Lung (tissue), 12 donors: ENCODE data around the gene DHRS1. TPM values are rescaled to one million over a fixed set of nuclear protein-coding genes. Genes with fewer than 3 reads are reported as not detected.

ENCODE experiments used
- ATAC-seq: fragments of 200-7000 bp; cut with Tn5 transposase; one replicate; pipeline ENCODE4 v1.9.1; 2020; ENCODE audit warnings: moderate number of reproducible peaks; ENCODE audit not compliant: insufficient read depth, low FRiP score
- DNase-seq, 3 donors: peaks; one replicate each; pipeline ENCODE4 v3.0.0-alpha.2; 2013 to 2017
- H3K27ac ChIP-seq, 2 donors: one replicate each; pipeline ENCODE4 v1.5.1; 2013; ENCODE audit warnings: mild to moderate bottlenecking in 2 of 2, moderate library complexity in 2 of 2, control low read depth in 1 of 2, inconsistent platforms in 1 of 2, low read depth in 1 of 2, low read length in 1 of 2
- H3K27me3 ChIP-seq, 3 donors: one replicate each; pipeline ENCODE4 v1.5.1; 2013; ENCODE audit warnings: low read length in 2 of 3; ENCODE audit not compliant: control insufficient read depth in 3 of 3, insufficient read depth in 3 of 3
- H3K36me3 ChIP-seq, 4 donors: one replicate each; pipeline ENCODE4 v1.5.1; 2013; ENCODE audit warnings: low read length in 4 of 4, mild to moderate bottlenecking in 1 of 4, moderate library complexity in 1 of 4; ENCODE audit not compliant: control insufficient read depth in 4 of 4, insufficient read depth in 4 of 4
- H3K4me1 ChIP-seq, 5 donors: one replicate each; pipeline ENCODE4 v1.5.1; 2013; ENCODE audit warnings: low read length in 5 of 5, mild to moderate bottlenecking in 2 of 5, moderate library complexity in 1 of 5; ENCODE audit not compliant: control insufficient read depth in 5 of 5, insufficient read depth in 5 of 5
- H3K4me3 ChIP-seq: one replicate; pipeline ENCODE4 v1.5.1; 2013; ENCODE audit warnings: mild to moderate bottlenecking, control low read depth, moderate library complexity
- H3K9ac ChIP-seq, 2 donors: one replicate each; pipeline ENCODE4 v1.5.1; 2013; ENCODE audit warnings: low read length in 2 of 2, control low read depth in 1 of 2; ENCODE audit not compliant: insufficient read depth in 1 of 2
- H3K9me3 ChIP-seq, 4 donors: one replicate each; pipeline ENCODE4 v1.5.1; 2013; ENCODE audit warnings: low read length in 3 of 4, mild to moderate bottlenecking in 1 of 4, moderate library complexity in 1 of 4; ENCODE audit not compliant: control insufficient read depth in 4 of 4, insufficient read depth in 3 of 4
- WGBS, 2 donors: extraction: QIAGEN DNeasy Blood & Tissue Kit; methylation state at CpG; one replicate each; pipeline ENCODE4 v1.1.7; 2013; 5-methylcytosine and 5-hydroxymethylcytosine counted together
- polyA plus RNA-seq, 2 donors: library from polyadenylated mRNA; stranded (reverse); fragments of 200-250 nt; gene quantifications; one replicate each; pipeline ENCODE4 v1.2.1, GENCODE V29; 2013
- total RNA-seq, 2 donors: library from RNA; depleted of rRNA in 1 of 2; stranded (reverse); fragments of >200 nt in 1 of 2; gene quantifications; one replicate each; pipeline ENCODE4 v1.2.1, GENCODE V29; 2014 to 2021
- TF ChIP-seq, protein P1 (sequence below): IDR thresholded peaks from 2 replicates; pipeline ENCODE4 v1.5.1; 2012; ENCODE audit warnings: mild to moderate bottlenecking; ENCODE audit errors: control extremely low read depth, extremely low read depth
- donor health status: control.
- donor health status: control.
- donor health status: Bipolar disorder and iron deficiency.
- donor health status: healthy.
- donor health status: DM: yes; HTN: yes; CAD: no.

Gene DHRS1
- total and polyA plus RNA-seq, 4 donors, result 20.6 to 27.8 (median 22.4) TPM

GRCh38 chr14:24307156-24307574 is 7.6 kb upstream of the DHRS1 start:
- no peaks in the 10 kb centered on the region for H3K9me3 ChIP-seq
- H3K4me1 ChIP-seq, result peaks cover 4 to 23% (median 9%) of the 10 kb centered on the region in 5 donors
- ATAC-seq (no peak), DNase-seq (no peak)
- H3K27me3 ChIP-seq, result no peaks in the 10 kb centered on the region
- no peak overlapping the region for H3K27ac ChIP-seq
- TF ChIP-seq, protein P1, sequence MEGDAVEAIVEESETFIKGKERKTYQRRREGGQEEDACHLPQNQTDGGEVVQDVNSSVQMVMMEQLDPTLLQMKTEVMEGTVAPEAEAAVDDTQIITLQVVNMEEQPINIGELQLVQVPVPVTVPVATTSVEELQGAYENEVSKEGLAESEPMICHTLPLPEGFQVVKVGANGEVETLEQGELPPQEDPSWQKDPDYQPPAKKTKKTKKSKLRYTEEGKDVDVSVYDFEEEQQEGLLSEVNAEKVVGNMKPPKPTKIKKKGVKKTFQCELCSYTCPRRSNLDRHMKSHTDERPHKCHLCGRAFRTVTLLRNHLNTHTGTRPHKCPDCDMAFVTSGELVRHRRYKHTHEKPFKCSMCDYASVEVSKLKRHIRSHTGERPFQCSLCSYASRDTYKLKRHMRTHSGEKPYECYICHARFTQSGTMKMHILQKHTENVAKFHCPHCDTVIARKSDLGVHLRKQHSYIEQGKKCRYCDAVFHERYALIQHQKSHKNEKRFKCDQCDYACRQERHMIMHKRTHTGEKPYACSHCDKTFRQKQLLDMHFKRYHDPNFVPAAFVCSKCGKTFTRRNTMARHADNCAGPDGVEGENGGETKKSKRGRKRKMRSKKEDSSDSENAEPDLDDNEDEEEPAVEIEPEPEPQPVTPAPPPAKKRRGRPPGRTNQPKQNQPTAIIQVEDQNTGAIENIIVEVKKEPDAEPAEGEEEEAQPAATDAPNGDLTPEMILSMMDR, result no peak
- no peak overlapping the region for H3K4me3 ChIP-seq
- H3K36me3 ChIP-seq, result peaks cover 11 to 50% (median 43%) of the 10 kb centered on the region in 4 donors
- WGBS, 2 donors, result 85 to 87% methylated on average over 11 of the region's 11 CpGs
- H3K9ac ChIP-seq, result no peak overlapping the region

DNA sequence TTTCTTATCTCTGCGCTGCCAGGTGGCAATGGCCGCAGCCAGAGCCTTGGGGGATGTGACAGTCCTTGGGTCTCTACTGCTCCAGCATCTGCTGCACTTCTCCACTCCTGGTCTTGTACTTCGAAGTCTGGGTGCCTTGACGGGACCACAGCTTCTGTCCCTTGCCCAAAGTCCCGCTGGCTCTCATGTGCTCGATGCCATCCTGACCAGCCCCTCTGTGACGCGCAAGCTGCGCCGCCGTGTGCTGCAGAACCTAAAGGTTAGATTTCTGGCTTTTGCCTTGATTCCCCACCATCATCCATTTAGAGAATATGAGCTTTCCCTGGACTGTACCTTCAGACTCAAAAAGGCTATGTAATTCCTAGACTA is 4.4 kb upstream of the DHRS1 start:
- Histone ChIP-seq H3K27ac (no peak overlapping the region), H3K9ac (no peak overlapping the region), H3K27me3 (no peaks in the 10 kb centered on the region), H3K36me3 (peaks cover 11 to 56% (median 50%) of the 10 kb centered on the region in 4 donors), H3K9me3 (no peaks in the 10 kb centered on the region), H3K4me3 (no peak overlapping the region), H3K4me1 (peaks cover 0 to 15% (median 10%) of the 10 kb centered on the region in 5 donors)
- WGBS, 2 donors, result 98% methylated on average over 11 of the region's 11 CpGs
- ATAC-seq (no peak), DNase-seq (no peak)
- TF ChIP-seq, protein P1, result no peak

- Histone ChIP-seq H3K4me3 (peak overlapping the region; percentile 80), H3K9me3 (no peaks in the 10 kb centered on the region), H3K27me3 (no peaks in the 10 kb centered on the region), H3K4me1 (peaks cover 2 to 19% (median 13%) of the 10 kb centered on the region in 5 donors), H3K36me3 (peaks cover 8 to 48% (median 40%) of the 10 kb centered on the region in 4 donors), H3K27ac (peak overlapping the region; percentile 76 to 88), H3K9ac (peak overlapping the region; percentile 69 to 75)
- 30 to 36% methylated on average over 16 of the region's 16 CpGs for WGBS, 2 donors
- TF ChIP-seq, protein P1, result no peak
- ATAC-seq (no peak), DNase-seq (no peak)
Measured at GRCh38 chr14:24300326-24300980, 873 bp upstream of the DHRS1 start.
